IgD-negative memory B cell (primary cell): Measurements from ENCODE around the gene PRPF40B. TPM values are rescaled to one million over a fixed set of nuclear protein-coding genes. Genes with fewer than 3 reads are reported as not detected.

Experiments used
- H3K27ac Mint-ChIP-seq, 3 donors: one replicate each; pipeline ENCODE4 v1.8.0; 2020 to 2022; ENCODE audit warnings: mild to moderate bottlenecking in 3 of 3, mixed read lengths in 3 of 3, moderate library complexity in 1 of 3
- H3K27me3 Mint-ChIP-seq: one replicate; pipeline ENCODE4 v1.8.0; 2021; ENCODE audit warnings: mixed read lengths
- H3K36me3 Mint-ChIP-seq: one replicate; pipeline ENCODE4 v1.8.0; 2020; ENCODE audit warnings: mild to moderate bottlenecking, mixed read lengths
- H3K4me1 Mint-ChIP-seq, 3 donors: one replicate each; pipeline ENCODE4 v1.8.0; 2020 to 2022; ENCODE audit warnings: mixed read lengths in 3 of 3, mild to moderate bottlenecking in 1 of 3
- H3K4me3 Mint-ChIP-seq, 4 donors: one replicate each; pipeline ENCODE4 v1.8.0; 2020 to 2022; ENCODE audit warnings: mild to moderate bottlenecking in 4 of 4, mixed read lengths in 4 of 4, moderate library complexity in 3 of 4
- H3K9me3 Mint-ChIP-seq, 3 donors: one replicate each; pipeline ENCODE4 v1.8.0; 2020 to 2021; ENCODE audit warnings: mixed read lengths in 3 of 3, mild to moderate bottlenecking in 1 of 3
- polyA plus RNA-seq: library from polyadenylated mRNA; unstranded; fragments of 300-500 nt; fragmentation: Illumina TruSeq; gene quantifications from one replicate; pipeline ENCODE4 v1.2.3, GENCODE V29; 2021

Gene PRPF40B
- polyA plus RNA-seq, 1 donor from 2014 or later, result 5.7 TPM

- Mint-ChIP-seq H3K4me1 (peaks cover 28 to 46% (median 35%) of the 10 kb centered on the region in 3 donors), H3K4me3 (peak overlapping the region in 1 of 4 donors; percentile 3), H3K27ac (no peak overlapping the region), H3K36me3 (peaks cover 3% of the 10 kb centered on the region), H3K27me3 (no peaks in the 10 kb centered on the region), H3K9me3 (no peaks in the 10 kb centered on the region)
These were observed 69.5 kb downstream of the PRPF40B start for GRCh38 chr12:49692851-49693250.

- Mint-ChIP-seq H3K27ac (no peak overlapping the region), H3K4me1 (peaks cover 38 to 51% (median 42%) of the 10 kb centered on the region in 3 donors), H3K9me3 (no peaks in the 10 kb centered on the region), H3K36me3 (peaks cover 3% of the 10 kb centered on the region), H3K27me3 (no peaks in the 10 kb centered on the region), H3K4me3 (no peak overlapping the region)
These were observed 70.6 kb downstream of the PRPF40B start for GRCh38 chr12:49693931-49694444.

Other genes starting within 250 kb of the PRPF40B start
- gene KCNH3, start 84.5 kb upstream of the PRPF40B start, polyA plus RNA-seq, result 0.15 TPM
- 57.3 TPM for gene MCRS1, start 55.4 kb upstream of the PRPF40B start, polyA plus RNA-seq
- gene FAM186B, start 17.9 kb upstream of the PRPF40B start, polyA plus RNA-seq, result 0.16 TPM
- gene FMNL3, start 83.8 kb downstream of the PRPF40B start, polyA plus RNA-seq, result 5.6 TPM
- 710 TPM for gene TMBIM6, start 118.0 kb downstream of the PRPF40B start, polyA plus RNA-seq
- gene NCKAP5L, start 204.9 kb downstream of the PRPF40B start, polyA plus RNA-seq, result 2.5 TPM
- gene BCDIN3D, start 219.5 kb downstream of the PRPF40B start, polyA plus RNA-seq, result 7.0 TPM